Measurements from ENCODE around the gene POLRMT.

POLRMT gene

GRCh38 chr19:580274-580835 is 53.0 kb downstream of the POLRMT start:
- Histone ChIP-seq H3K27me3 (no peaks in the 10 kb centered on the region), H3K9ac (no peak overlapping the region), H3K4me1 (peaks cover 31% of the 10 kb centered on the region), H3K4me2 (no peak overlapping the region), H3K4me3 (no peak overlapping the region), H4K20me1 (peaks cover 97% of the 10 kb centered on the region), H3K27ac (no peak overlapping the region), H3K36me3 (peaks cover 82% of the 10 kb centered on the region), H3K9me3 (no peaks in the 10 kb centered on the region)
- no peak for TF ChIP-seq Cebpa-rat (IDR thresholded peaks at IDR 0.05)

DNA sequence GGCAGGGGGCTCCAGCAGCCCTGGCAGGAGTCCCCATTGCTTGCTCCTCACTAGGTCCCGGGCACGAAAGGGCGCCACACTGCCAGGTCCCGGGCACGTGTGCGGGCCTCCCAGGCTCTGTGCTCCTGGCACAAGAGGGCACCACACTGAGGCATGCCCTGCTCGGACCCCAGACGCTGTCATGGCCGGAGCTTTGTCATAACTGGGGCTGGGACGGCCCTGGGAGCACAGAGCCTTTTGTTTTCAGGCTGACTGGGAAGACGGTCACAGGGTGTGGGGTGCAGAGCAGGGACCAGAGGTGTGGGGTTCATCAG is 53.5 kb downstream of the POLRMT start:
- H3K36me3 ChIP-seq = peaks cover 82% of the 10 kb centered on the region
- H3K9me3 ChIP-seq = no peaks in the 10 kb centered on the region
- H3K27me3 ChIP-seq = no peaks in the 10 kb centered on the region
- H3K9ac ChIP-seq = no peak overlapping the region
- H3K4me3 ChIP-seq = no peak overlapping the region
- no peak overlapping the region for H3K4me2 ChIP-seq
- H3K27ac ChIP-seq = no peak overlapping the region
- TF ChIP-seq Cebpa-rat (IDR thresholded peaks at IDR 0.05) = no peak
- H4K20me1 ChIP-seq = peaks cover 97% of the 10 kb centered on the region
- H3K4me1 ChIP-seq = peaks cover 35% of the 10 kb centered on the region

DNA sequence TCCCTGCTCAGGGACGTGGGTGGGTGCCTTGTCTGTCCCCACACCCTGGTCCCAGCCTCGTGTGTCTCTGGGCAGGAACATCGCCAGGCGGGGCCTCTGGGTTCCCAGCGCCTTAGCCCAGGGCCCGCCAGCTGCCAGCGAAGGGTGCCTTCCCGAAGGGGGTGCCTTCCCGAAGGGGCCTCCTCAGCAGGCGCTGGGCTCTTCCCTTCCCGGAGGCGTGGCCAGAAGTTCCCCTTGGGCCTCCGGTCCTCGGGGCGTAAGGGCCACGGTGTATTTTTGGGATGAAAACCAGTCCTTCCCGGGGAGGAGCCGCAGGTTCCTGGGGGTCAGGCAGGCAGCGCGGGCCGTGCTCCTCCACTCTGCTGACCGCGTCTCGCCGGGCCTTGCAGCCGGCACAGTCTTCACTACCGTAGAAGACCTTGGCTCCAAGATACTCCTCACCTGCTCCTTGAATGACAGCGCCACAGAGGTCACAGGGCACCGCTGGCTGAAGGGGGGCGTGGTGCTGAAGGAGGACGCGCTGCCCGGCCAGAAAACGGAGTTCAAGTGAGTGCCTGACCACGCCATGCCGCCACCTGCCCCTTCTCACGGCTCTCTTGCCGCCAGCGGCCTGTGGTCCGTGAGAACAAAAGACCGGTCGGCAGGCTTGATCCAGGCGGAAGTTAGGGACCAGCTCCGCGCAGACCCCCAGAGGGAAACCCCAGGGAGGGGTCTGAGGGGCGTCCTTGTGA is 54.1 kb downstream of the POLRMT start:
- Histone ChIP-seq H3K4me2 (no peak overlapping the region), H3K9ac (no peak overlapping the region), H3K36me3 (peaks cover 82% of the 10 kb centered on the region), H3K27ac (no peak overlapping the region), H4K20me1 (peaks cover 97% of the 10 kb centered on the region), H3K9me3 (no peaks in the 10 kb centered on the region), H3K4me3 (no peak overlapping the region), H3K4me1 (peaks cover 36% of the 10 kb centered on the region), H3K27me3 (no peaks in the 10 kb centered on the region)
- no peak for TF ChIP-seq Cebpa-rat (IDR thresholded peaks at IDR 0.05)

DNA sequence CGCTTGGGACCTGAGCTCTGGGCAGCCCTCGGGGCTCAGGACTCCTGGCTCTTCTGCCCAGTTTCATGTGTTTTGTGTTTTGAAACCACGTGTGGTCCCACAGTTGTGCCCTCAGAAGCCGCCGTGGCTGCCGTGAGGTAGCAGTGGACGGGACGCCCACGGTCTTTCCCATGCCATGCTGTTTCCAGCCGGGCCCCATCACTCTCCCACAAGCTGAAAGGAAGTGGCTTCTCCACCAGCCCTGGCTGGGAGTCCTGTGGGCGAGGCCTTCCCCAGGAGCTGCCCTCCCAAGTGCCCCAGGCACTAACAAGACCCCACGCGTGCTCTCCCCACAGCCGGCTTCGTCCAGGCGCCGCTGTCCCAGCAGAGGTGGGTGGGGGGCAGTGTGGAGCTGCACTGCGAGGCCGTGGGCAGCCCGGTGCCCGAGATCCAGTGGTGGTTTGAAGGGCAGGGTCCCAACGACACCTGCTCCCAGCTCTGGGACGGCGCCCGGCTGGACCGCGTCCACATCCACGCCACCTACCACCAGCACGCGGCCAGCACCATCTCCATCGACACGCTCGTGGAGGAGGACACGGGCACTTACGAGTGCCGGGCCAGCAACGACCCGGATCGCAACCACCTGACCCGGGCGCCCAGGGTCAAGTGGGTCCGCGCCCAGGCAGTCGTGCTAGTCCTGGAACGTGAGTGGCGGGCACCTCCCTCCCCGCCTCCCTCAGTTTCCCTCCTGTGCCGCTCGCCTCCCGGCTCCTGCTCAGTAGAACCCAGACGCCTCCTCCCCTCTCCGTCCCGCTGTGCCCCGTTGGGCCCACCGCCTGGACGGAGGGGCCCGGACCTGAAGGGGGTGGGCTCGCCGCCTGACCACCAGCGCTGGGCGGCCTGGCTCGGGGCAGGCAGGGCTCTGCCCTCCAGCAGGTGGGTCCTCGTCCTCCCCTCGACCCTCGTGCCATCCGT is 55.6 kb downstream of the POLRMT start:
- TF ChIP-seq Cebpa-rat (IDR thresholded peaks at IDR 0.05) = no peak
- Histone ChIP-seq H3K9me3 (no peaks in the 10 kb centered on the region), H3K9ac (no peak overlapping the region), H3K27me3 (no peaks in the 10 kb centered on the region), H3K4me3 (no peak overlapping the region), H3K4me2 (0 out of 2 replicates have a peak overlapping the region, but pooled peaks have one; percentile 99), H3K4me1 (peaks cover 39% of the 10 kb centered on the region), H3K36me3 (peaks cover 67% of the 10 kb centered on the region), H3K27ac (0 out of 2 replicates have a peak overlapping the region, but pooled peaks have one; percentile 9), H4K20me1 (peaks cover 97% of the 10 kb centered on the region)

DNA sequence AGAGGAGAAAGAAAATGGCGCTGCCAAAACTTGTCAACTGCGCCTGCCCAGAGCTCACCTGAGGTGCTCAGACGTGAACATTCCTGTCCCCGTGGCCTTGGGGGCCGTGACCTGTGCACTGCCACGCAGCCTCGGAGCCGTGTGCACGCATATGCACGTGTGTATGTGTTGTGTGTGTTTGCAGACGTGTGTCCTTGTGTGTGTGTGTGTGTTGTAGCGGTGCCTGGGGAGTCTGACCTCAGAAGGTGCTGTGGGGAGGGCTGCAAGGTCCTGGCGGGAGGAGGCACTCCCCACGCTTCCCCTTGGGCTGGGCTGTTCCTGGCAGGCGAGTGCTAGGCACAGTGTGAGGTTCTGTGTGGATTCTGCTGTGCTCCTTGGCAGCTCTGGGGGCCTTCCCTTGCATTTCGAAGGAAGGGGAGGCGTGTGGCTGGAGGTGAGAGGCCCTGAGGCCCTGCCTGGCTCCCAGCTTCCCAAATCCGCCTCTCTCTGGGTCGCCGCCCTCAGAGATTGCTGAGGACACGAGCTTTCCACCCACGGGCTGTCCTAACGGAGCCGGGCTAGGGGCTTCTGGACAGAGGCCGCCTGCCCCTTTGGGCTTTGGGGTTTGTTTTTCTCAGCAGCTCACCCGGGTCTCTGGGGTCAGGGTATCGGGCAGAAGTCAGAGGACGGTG is 56.4 kb downstream of the POLRMT start:
- H3K27ac ChIP-seq = 0 out of 2 replicates have a peak overlapping the region, but pooled peaks have one; percentile 9
- no peaks in the 10 kb centered on the region for H3K27me3 ChIP-seq
- H3K9me3 ChIP-seq = no peaks in the 10 kb centered on the region
- H3K36me3 ChIP-seq = peaks cover 60% of the 10 kb centered on the region
- H3K4me3 ChIP-seq = no peak overlapping the region
- H3K9ac ChIP-seq = peak overlapping the region; percentile 41; the same call in 1 of the 2 replicates
- H4K20me1 ChIP-seq = peaks cover 93% of the 10 kb centered on the region
- TF ChIP-seq Cebpa-rat (IDR thresholded peaks at IDR 0.05) = no peak
- H3K4me2 ChIP-seq = peak overlapping the region; percentile 99
- H3K4me1 ChIP-seq = peaks cover 39% of the 10 kb centered on the region

GRCh38 chr19:575527-576506 is 57.5 kb downstream of the POLRMT start:
- no peak for TF ChIP-seq Cebpa-rat (IDR thresholded peaks at IDR 0.05)
- Histone ChIP-seq H3K4me1 (peaks cover 48% of the 10 kb centered on the region), H3K27me3 (no peaks in the 10 kb centered on the region), H4K20me1 (peaks cover 83% of the 10 kb centered on the region), H3K9ac (peak overlapping the region; percentile 99; the same call in 1 of the 2 replicates), H3K4me3 (peak overlapping the region; percentile 99), H3K9me3 (no peaks in the 10 kb centered on the region), H3K4me2 (peak overlapping the region; percentile 99), H3K36me3 (peaks cover 50% of the 10 kb centered on the region), H3K27ac (peak overlapping the region; percentile 96; the same call in 1 of the 2 replicates)

GRCh38 chr19:574658-575526 is 58.4 kb downstream of the POLRMT start:
- H4K20me1 ChIP-seq = peaks cover 73% of the 10 kb centered on the region
- peak overlapping the region; percentile 99 for H3K9ac ChIP-seq
- H3K27ac ChIP-seq = peak overlapping the region; percentile 96
- H3K4me3 ChIP-seq = peak overlapping the region; percentile 99
- peaks cover 40% of the 10 kb centered on the region for H3K36me3 ChIP-seq
- H3K4me2 ChIP-seq = peak overlapping the region; percentile 99
- H3K9me3 ChIP-seq = no peaks in the 10 kb centered on the region
- H3K4me1 ChIP-seq = peaks cover 49% of the 10 kb centered on the region
- no peaks in the 10 kb centered on the region for H3K27me3 ChIP-seq
- TF ChIP-seq Cebpa-rat (IDR thresholded peaks at IDR 0.05) = no peak

DNA sequence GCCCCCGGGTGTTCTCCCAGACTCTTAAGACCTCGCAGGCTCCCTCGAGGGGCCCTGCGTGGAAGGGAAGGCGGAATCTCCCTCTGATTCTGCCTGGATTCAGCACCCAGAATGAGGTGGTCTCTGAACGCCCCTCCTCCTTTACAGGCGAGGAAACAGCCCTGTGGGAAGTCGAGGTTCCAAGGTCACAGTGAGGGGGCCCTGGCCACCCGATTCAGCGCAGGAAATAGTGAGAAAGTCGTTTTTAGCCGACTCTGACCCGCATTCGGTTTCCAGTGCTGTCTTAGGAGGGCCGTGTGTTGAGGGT is 59.9 kb downstream of the POLRMT start:
- Histone ChIP-seq H3K4me1 (peaks cover 49% of the 10 kb centered on the region), H3K9me3 (no peaks in the 10 kb centered on the region; the same call in 1 of the 2 replicates), H3K9ac (peak overlapping the region; percentile 99), H3K27ac (peak overlapping the region; percentile 96), H3K4me2 (peak overlapping the region; percentile 99), H3K4me3 (peak overlapping the region; percentile 99), H3K27me3 (no peaks in the 10 kb centered on the region), H4K20me1 (peaks cover 59% of the 10 kb centered on the region), H3K36me3 (peaks cover 26% of the 10 kb centered on the region)
- TF ChIP-seq Cebpa-rat (IDR thresholded peaks at IDR 0.05) = no peak
